NCI-H82 (cell line): ENCODE results near the gene RNPEP.
"Not testable (repeated sequence)": the region's sequence is repeated elsewhere in the genome, so short reads cannot be mapped to it uniquely, and the experiment has no call there.

Experiments
- DNase-seq: peaks from one replicate; lab custom pipeline; 2025; lab: John Stamatoyannopoulos, UW

Gene RNPEP

DNA sequence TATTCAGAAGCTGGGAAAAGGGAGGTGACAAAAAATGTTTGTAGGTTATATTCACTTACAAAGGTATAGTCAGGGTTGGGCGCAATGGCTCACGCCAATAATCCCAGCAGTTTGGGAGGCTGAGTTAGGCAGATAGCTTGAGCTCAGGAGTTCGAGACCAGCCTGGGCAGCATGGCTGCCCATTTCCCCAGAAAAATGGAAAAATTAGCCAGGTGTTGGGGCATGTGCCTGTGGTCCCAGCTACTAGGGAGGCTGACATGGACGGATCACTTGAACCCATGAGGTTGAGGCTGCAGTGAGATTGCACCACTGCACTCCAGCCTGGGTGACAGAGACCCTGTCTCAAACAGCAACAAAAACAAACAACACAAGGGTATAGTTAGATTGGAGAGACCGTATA lies 24.1 kb upstream of the RNPEP start:
- no peak for DNase-seq

DNA sequence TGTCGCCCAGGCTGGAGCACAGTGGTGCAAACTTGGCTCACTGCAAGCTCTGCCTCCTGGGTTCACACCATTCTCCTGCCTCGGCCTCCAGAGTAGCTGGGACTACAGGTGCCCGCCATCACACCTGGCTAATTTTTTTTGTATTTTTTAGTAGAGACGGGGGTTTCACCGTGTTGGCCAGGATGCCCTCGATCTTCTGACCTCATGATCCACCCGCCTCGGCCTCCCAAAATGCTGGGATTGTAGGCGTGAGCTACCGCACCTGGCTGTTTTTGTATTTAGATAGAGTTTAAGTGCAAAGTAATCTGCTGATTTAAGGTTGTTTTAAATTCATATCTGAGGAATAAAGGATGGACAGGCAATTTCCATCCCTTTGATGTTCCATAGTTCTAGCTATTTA lies 20.1 kb upstream of the RNPEP start:
- not testable (repeated sequence) for DNase-seq

DNA sequence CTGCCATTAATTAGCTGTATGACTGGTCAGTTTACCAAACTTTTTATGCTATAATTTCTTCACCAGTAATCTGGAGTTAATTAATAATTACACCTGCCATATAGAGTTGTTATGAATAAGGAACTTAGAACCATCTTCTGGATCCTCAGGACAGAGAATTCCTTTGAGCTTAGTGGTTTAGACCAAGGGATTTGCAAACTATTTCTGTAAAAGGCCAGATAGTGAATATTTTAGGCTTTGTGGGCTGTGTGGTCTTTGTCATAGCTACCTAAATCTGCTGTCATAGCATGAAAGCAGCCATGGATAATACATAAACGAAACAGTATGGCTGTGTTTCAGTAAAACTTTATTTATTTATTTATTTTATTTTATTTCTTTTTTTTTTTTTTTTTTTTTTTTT lies 18.2 kb upstream of the RNPEP start:
- no peak for DNase-seq

DNA sequence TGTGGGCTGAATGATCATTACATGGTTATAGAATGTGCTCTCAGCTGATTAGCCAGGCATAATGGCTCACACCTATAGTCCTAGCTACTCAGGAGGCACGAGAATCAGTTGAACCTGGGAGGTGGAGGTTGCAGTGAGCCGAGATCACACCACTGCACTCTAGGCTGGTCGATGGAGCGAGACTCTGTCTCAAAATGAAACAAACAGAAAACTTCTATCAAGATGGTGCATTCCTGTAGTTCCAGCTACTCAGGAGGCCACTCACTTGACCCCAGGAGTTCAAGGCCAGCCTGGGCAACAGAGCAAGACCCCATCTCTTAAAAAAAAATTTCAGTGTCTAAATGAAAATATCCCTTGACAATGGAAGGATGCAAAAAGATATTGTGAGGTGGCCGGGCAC lies 16.3 kb upstream of the RNPEP start:
- DNase-seq, result no peak

DNA sequence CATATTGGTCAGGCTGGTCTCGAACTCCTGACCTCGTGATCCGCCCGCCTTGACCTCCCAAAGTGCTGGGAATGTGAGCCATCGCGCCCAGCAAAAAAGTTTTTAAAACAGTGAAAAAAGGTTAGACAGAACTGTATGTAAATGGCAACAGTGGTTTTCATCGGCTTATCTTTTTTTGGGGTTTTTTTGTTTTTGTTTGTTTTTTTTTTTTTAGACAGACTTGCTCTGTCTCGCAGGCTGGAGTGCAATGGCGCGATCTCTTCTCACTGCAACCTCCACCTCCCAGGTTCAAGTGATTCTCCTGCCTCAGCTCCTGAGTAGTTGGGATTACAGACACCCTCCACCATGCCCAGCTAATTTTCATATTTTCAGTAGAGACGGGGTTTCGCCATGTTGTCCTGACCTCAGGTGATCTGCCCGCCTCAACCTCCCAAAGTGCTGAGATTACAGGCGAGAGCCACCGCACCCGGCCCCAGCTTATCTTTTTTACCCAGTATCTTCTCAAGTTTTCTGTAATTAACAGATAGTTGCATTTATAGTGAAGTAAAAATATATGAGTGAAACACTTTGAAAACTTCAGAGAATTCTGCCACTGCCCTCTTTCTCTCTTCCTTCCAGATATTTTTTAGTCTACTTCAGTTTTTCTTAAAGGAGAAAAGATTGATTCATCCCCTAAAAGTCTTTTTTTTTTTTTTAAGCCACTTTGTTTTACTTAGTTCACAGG lies 14.1 kb upstream of the RNPEP start:
- no peak for DNase-seq

DNA sequence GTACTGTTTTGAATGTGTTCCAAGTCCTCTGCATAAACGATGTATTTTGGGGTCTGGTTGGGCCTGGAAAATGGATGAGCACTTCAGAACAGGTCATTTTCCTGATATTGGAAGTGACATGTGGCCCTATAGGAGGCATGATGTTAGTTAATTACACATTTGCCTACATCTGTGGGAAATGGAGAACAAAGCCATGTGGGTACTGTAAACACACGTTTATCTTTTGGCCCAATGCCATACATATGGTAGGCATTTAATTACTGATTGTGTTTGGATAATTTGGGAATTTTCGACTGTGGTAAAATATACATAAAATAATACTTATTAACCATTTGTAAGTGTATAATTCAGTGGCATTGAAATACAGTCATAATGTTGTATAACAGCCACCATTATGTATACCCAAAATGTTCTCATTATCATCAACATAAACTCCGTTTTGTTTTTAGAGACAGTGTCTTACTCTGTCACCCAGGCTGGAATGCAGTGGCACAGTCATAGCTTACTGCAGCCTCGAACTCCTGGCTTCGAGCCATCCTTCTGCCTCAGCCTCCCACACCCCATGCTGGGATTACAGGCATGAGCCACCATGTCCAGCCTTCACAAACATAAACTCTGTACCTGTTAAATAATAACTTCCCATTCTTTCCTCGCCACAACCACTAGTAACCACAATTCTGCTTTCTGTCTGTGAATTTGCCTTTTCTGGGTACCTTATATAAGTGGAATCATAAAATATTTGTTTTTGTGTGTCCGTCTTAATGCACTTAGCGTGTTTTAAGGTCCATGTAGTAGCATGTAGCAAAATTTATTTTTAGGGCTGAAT lies 11.9 kb upstream of the RNPEP start:
- peak; percentile 23 for DNase-seq

DNA sequence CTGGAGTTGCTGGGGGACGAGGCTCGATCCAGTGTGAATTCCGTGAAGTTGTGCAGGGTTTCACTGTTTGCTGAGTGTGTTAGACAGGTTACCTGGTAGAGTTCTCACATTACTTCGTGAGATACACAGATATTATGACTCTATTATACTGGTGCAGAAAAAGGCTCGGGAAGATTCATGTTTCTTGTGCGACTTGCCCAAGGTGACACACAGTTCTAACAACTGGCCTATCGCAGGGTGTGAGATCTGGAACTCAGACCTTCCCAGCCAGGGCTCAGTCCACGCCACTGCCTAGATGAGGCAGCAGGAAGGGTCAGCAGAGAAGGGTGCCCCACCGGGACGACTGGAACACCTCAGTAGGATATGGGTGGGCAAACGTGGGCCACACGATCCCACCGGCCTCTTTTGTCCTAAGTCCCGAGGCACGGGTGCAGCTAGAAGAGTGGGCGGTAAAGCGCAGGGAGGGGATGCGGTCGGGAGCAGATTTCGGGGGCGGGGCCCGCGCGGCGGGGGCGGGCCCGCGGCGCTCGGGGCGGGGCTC lies 296 bp upstream of the RNPEP start:
- DNase-seq, result peak; percentile 79

DNA sequence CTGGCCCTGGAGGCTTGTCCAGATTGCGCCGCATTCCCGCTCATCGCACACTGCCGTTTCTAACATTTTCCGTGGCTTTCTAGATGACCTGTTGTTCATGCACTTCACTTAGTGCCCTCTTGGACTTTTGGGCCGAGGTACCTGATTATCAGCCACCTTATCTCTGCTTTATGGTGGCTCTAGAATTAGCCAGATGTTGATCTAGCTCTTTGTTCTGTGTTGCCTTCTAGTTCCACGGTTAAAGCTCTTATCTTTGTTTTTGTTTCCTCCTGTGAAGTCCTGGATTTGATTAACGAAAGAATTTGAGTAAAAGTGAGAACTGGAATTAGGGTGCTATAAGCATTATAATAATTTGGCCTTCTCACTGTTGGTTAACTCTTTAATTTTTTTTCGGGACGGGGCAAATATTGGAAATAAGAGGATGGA lies 945 bp downstream of the RNPEP start:
- DNase-seq, result no peak

DNA sequence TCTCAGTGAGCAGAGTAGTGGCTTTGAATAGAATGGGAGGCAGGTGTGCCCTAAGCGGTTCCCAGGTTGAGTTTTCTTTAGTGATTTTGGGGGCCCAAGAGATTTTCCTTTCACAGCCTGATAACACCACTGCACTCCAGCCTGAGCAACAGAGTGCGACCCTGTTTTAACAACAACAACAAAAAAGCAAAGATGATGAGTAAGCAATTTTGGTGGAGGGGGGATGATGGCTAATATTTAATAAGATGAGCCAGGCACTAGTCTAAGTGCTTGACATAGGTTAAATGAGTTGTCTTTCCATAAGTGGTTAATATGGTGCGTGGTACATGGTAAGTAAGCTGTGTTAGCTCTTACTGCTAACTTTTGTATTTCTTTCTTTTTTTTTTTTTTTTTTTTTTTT lies 2.0 kb downstream of the RNPEP start:
- DNase-seq, result no peak

DNA sequence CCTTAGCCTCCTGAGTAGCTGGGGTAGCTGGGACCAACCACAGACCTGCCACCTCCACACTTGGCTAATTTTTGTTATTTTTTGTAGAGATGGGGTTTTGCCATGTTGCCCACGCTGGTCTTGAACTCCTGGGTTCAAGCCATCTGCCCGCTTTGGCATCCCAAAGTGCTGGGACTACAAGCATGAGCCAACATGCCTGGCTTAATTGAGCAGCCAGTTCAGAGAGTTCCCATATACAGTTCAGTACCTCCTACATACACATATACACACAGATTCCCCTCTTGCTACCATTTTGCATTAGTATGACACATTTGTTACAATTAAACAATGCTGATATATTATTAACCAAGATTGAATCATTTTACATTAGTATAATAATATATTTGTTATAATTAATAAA lies 2.9 kb downstream of the RNPEP start:
- DNase-seq, result no peak

DNA sequence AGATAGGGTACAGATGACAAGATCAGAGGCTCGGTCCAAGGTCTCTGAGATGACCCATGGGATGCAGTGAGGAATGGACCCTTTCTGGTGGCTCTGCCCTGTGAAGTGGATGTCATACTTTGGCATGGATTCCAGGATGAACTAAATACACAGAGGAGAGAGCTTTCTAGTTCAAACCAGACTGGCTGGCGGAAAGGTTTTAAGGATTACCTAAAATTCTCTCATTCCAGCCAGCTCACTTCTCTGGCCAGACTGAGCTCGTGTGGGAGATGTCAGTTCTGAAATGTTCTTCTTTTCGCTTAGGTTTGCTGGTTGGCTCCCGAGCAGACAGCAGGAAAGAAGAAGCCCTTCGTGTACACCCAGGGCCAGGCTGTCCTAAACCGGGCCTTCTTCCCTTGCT lies 6.2 kb downstream of the RNPEP start:
- no peak for DNase-seq

DNA sequence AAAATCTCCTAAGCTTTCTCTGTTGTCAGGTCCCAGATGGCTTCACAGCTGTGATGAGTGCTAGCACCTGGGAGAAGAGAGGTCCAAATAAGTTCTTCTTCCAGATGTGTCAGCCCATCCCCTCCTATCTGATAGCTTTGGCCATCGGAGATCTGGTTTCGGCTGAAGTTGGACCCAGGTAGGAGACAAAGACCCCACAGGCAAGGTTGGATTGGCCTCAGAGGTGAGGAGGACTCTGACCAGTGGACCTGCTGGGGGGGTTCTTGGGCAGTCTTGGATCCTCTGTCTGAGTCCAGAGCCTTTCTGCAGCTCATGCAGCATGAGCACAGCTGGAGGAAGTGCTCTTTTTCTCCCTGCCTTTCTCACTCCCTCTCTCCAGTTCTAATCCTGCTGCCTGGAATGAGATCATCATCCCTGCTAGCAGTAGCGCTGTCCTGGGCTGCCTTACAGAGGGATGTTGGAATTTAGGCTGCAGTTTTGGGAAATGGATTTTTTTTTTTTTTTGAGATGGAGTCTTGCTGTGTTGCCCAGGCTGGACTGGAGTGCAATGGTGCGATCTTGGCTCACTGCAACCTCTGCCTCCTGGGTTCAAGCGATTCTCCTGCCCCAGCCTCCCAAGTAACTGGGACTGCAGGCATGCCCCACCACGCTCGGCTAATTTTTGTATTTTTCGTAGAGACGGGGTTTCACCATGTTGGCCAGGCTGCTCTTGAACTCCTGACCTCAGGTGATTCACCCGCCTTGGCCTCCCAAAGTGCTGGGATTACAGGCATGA lies 7.1 kb downstream of the RNPEP start:
- no peak for DNase-seq

DNA sequence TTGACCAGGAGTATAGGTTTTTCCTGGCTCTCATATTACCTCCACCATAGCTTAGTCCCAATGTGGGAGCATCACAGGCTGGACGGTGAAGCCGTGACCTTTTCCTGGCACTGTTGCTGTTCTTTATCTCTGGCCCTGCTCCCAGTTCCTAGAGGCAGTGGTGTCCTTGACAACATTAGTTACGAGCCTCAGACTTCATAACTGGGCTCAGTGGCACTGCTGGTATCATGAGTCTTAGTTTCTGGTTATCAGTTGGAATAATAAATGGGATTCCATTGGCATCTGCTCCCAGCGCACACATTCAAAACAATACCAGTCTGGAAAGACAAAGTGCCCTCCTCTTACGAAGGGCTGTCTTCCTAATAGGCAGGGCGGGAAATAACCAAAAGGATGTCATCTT lies 8.0 kb downstream of the RNPEP start:
- no peak for DNase-seq

DNA sequence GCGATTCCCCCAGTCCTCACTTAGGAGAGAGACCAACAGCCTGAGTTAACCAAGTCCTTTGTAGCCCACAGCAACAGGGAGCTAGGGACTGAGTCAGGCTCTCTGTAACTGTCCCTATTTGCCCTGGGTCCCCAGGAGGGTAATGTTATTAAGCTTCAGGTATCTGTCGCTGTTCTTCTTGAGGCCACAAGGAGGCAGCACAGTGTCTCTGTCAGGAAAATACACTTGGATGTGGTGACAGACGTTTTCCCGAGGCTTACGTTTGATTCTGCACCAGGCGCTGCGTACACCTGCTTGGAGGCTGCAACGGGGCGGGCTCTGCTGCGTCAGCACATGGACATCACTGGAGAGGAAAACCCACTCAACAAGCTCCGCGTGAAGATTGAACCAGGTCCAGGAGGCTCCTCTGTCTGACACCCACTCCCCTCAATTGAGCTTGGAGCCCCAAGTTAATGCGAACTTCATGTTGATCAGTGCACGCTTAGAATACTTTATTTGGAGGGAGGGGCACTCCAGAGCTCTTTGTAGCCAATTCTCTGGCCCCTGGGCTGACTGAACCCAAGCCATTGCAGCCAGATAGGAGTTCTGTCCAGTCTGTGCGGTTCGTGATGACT lies 17.3 kb downstream of the RNPEP start:
- DNase-seq, result peak; percentile 94

DNA sequence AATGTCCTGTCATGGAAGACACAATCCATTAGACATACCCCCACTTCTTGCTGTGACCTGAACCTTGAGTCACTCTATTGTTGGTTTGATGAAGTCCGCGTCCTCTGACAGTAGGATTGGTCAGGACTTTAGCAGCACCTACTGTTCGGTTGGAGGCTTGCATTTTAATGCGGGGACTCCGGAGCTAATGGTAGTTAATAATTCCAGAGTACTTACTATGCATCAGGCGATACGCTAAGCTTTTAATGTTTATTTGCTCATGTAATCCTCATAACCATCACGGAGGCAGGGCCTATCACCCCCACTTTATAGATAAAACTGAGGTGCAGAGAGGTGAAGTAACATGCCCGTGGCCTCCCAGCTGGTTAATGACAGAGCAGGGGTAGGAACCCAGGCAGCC lies 20.1 kb downstream of the RNPEP start:
- DNase-seq, result no peak

DNA sequence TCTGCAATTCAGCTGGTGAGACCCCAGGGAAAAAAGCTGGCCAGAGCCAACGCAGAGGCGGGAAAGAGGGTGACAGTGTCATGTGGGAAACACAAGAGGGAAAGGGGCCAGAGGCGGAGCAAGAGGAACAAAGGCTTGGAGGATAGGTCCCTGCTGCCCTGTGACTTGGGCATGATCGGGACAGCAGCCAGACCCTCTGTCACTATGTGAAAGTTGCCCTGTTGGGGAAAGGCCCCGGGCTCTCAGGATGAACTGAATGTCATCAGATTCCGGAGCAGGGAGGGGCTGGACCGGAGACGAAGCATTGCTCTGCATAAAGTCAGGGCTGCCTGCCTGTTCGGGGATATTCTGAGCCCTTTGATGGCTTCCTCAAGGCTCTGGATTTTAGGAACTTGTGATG lies 22.3 kb downstream of the RNPEP start:
- no peak for DNase-seq

DNA sequence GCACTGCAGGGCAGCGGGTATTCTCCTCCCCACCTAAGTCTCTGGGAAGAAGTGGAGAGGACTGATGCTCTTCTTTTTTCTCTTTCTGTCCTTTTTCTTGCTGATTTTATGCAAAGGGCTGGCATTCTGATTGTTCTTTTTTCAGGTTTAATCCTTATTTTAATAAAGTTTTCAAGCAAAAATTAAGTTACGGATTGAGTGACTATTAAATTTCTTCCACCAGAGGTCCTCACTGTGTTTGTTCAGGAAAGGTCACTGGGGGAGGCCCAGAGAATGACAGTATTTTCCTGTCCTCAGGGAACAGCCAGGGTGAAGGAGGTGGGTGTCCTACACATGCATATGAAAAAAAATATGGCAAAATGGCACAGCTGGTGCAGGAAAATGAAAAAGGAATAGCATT lies 23.5 kb downstream of the RNPEP start:
- no peak for DNase-seq

DNA sequence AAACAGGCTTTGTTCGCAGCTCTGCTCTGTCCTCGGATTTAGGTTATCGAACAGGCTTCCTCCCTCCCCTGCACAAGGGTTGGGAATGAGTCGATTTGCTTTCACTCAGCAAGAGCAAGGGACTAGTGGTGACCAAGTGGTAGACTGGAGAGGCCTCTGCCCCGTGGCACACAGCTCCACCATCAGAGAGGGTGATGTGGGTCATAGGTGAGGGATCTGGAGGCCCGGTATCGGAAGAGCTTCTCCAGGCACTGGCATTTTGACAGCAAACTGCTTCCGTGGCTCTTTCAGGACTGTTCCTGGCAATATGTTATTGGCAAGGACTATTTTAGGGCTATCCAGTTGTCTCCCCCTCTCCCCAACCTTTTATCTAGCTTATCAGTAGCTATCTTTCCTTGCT lies 24.9 kb downstream of the RNPEP start:
- no peak for DNase-seq

DNA sequence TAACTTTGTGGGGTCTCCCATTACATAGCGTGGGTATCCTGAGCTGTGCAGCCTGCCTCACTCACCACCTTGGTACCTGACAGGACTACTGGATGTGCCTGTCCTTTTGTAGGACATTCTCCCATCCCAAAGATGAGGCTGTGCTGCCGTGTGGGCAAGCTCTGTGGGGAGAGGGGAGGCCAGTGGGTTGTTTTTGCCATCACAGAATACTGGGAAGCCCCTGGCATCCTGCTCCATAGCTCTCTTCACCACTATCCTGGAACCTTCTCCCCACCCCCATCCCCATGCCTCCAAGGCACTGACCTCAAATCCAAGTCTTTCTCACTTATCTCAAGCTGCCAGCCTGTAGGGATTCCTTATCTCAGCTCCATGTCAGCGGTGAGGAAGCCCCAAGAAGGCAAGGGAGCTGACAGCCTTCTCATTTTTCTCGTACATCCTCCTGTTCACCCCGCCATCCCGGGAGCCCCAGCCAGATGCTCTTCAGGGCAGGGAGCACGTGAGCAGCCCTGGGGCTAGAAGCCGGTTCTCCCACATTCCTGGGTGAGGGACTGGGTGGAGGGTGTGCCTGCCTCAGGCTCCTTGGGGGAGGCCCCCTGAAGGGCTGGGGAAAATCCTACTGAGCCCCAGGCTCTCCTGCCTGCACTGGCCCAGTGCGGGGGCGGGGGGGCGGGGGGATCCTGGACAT lies 25.5 kb downstream of the RNPEP start:
- DNase-seq, result no peak

DNA sequence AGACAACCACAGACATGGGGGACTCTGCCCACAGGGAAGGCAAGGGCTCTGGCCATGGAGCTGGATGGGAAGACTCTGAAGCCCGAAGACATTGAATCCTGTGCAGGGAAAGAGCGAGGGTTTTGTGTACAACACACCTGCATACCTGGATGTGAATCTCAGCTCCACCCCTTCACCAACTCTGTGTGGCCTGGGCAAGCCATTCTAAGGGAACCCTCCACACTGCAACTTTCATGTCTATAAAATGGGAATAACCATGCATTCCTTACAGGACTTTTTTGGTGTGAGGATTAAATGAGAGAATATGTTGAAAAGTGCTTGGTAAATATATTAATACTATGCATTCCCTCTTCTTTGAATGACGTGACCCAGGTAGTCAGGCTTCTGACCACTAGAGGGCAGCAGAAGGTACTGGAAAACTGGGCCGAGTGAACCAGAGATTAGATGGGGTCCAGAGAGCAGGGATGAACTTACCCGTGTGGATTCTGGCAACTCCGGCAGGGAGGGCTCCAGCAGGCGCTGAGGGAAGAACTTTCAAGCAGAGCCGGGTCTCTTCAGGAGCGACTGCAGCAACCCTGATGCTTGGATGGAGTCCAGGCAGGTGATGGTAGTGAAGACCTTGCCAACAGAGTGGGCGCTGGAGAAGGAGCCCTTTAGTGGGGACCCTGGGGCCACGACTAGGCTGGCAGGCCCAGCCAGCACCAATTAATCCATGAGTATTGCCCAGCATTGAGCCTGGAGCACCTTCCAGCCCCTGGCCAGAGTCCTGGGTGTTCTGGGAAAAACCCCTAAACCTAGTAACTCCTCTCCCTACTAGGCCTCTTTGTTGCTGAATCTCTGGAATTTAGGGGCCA lies 27.1 kb downstream of the RNPEP start:
- DNase-seq, result peak; percentile 94
